Neural cell (in vitro differentiated cells): ENCODE results near the gene PALM3. TPM values are rescaled to one million over a fixed set of nuclear protein-coding genes. Genes with fewer than 3 reads are reported as not detected.

Experiments used
- H2AFZ ChIP-seq: fragments of 200-600, 300-800 bp; sonication (generic), shearing (Covaris generic); 2 replicates; pipeline ENCODE4 v1.6.0; 2014; ENCODE audit warnings: low read depth, mild to moderate bottlenecking, antibody characterized with exemption, low read length, moderate library complexity
- H3F3A ChIP-seq: fragments of 200-600 bp; shearing (Covaris generic); 2 replicates; pipeline ENCODE4 v1.6.1; 2016; ENCODE audit warnings: mild to moderate bottlenecking, moderate library complexity, mixed read lengths, antibody characterized with exemption, low read length; ENCODE audit not compliant: insufficient read depth, poor library complexity, severe bottlenecking
- H3K27ac ChIP-seq: fragments of 200-600, 300-800 bp; sonication (generic), shearing (Covaris generic); 2 replicates; pipeline ENCODE4 v1.5.1; 2014; ENCODE audit warnings: mild to moderate bottlenecking, low read length, moderate library complexity
- H3K27me3 ChIP-seq: fragments of 300-800, 200-600 bp; sonication (generic), shearing (Covaris generic); 2 replicates; pipeline ENCODE4 v1.6.0; 2014; ENCODE audit warnings: mild to moderate bottlenecking, low read depth, low read length, moderate library complexity; ENCODE audit not compliant: insufficient read depth
- H3K36me3 ChIP-seq: fragments of 300-800, 200-600 bp; sonication (generic), shearing (Covaris generic); 2 replicates; pipeline ENCODE4 v1.5.1; 2014; ENCODE audit warnings: mild to moderate bottlenecking, antibody characterized with exemption, low read length, moderate library complexity; ENCODE audit not compliant: insufficient read depth
- H3K4me2 ChIP-seq: fragments of 300-800, 200-600 bp; sonication (generic), shearing (Covaris generic); 2 replicates; pipeline ENCODE4 v1.6.0; 2014; ENCODE audit warnings: mild to moderate bottlenecking, low read length
- H3K4me3 ChIP-seq: fragments of 300-800, 200-600 bp; sonication (generic), shearing (Covaris generic); 2 replicates; pipeline ENCODE4 v1.5.1; 2014; ENCODE audit warnings: mild to moderate bottlenecking, low read length, moderate library complexity
- H3K79me2 ChIP-seq: fragments of 200-600 bp; shearing (Covaris generic); replicated peaks from 2 replicates; pipeline ENCODE4 v1.6.0; 2014; ENCODE audit warnings: mild to moderate bottlenecking, low read length, moderate library complexity; ENCODE audit not compliant: insufficient read depth
- H3K9ac ChIP-seq: fragments of 300-800, 200-600 bp; sonication (generic), shearing (Covaris generic); 2 replicates; pipeline ENCODE4 v1.6.1; 2016; ENCODE audit warnings: mild to moderate bottlenecking, low read length, mixed read lengths
- H3K9me2 ChIP-seq: fragments of 200-600 bp; shearing (Covaris generic); 2 replicates; pipeline ENCODE4 v1.6.1; 2016; ENCODE audit warnings: mild to moderate bottlenecking, low read length, mixed read lengths; ENCODE audit not compliant: insufficient read depth
- H3K9me3 ChIP-seq: fragments of 200-600, 300-800 bp; sonication (generic), shearing (Covaris generic); 2 replicates; pipeline ENCODE4 v1.6.1; 2016; ENCODE audit warnings: mild to moderate bottlenecking, mixed run types, low read length, moderate library complexity, mixed read lengths
- H4K20me1 ChIP-seq: fragments of 200-600 bp; shearing (Covaris generic); 2 replicates; pipeline ENCODE4 v1.6.1; 2016; ENCODE audit warnings: mild to moderate bottlenecking, mixed run types; ENCODE audit not compliant: insufficient read depth
- CTCF ChIP-seq: fragments of 450-650 bp; IDR thresholded peaks from 2 replicates; pipeline ENCODE4 v1.5.1; 2014; ENCODE audit warnings: antibody characterized with exemption, mild to moderate bottlenecking, moderate library complexity; ENCODE audit not compliant: poor library complexity, severe bottlenecking
- EP300 ChIP-seq: fragments of 450-650 bp; conservative IDR thresholded peaks from 2 replicates; pipeline ENCODE4 v1.6.1; 2014; ENCODE audit warnings: antibody characterized with exemption, mild to moderate bottlenecking, moderate library complexity; ENCODE audit not compliant: poor library complexity, severe bottlenecking
- EZH2 ChIP-seq: fragments of 200-600, 300-800 bp; shearing (Covaris generic), sonication (generic); IDR thresholded peaks from 2 replicates; pipeline ENCODE4 v1.6.1; 2014; ENCODE audit warnings: antibody characterized with exemption, low read length, borderline replicate concordance, mild to moderate bottlenecking; ENCODE audit not compliant: insufficient read depth, poor library complexity, severe bottlenecking
- MXI1 ChIP-seq: fragments of 450-650 bp; conservative IDR thresholded peaks from 2 replicates; pipeline ENCODE4 v1.6.1; 2014; ENCODE audit warnings: antibody characterized with exemption, mild to moderate bottlenecking; ENCODE audit not compliant: poor library complexity, severe bottlenecking
- POLR2AphosphoS5 ChIP-seq: IDR thresholded peaks from 2 replicates; pipeline ENCODE4 v1.6.1; 2012
- RAD21 ChIP-seq: fragments of 450-650 bp; conservative IDR thresholded peaks from 2 replicates; pipeline ENCODE4 v1.6.1; 2014; ENCODE audit warnings: antibody characterized with exemption, mild to moderate bottlenecking, moderate library complexity
- REST ChIP-seq: IDR thresholded peaks from 2 replicates; pipeline ENCODE4 v1.6.1; 2012; ENCODE audit warnings: borderline replicate concordance
- SMC3 ChIP-seq: fragments of 450-650 bp; conservative IDR thresholded peaks from 2 replicates; pipeline ENCODE4 v1.6.1; 2014; ENCODE audit warnings: antibody characterized with exemption, mild to moderate bottlenecking, moderate library complexity; ENCODE audit not compliant: poor library complexity
- TAF1 ChIP-seq: IDR thresholded peaks from 2 replicates; pipeline ENCODE4 v1.6.1; 2012; ENCODE audit warnings: low read depth
- polyA plus RNA-seq: library from polyadenylated mRNA; depleted of rRNA; stranded (reverse); fragments of >200 nt; gene quantifications from 2 replicates; pipeline ENCODE4 v1.2.3, GENCODE V29; 2014

PALM3 gene
- polyA plus RNA-seq, 1 donor from 2014 or later, result 0.33 TPM

GRCh38 chr19:14006085-14006765 is 55.7 kb downstream of the PALM3 start, which contains the start of gene RFX1:
RFX1 (minus strand) TSS chr19:14006320; CDS start chr19:13993843, 12,477 bp downstream.
- no peaks in the 10 kb centered on the region for H3K9me2 ChIP-seq
- peak within 1 kb of the TSS; percentile 95 for H3K9ac ChIP-seq
- no peaks in the 10 kb centered on the region for H3F3A ChIP-seq
- H3K9me3 ChIP-seq, result no peaks in the 10 kb centered on the region
- peak within 1 kb of the TSS; percentile 96 for H2AFZ ChIP-seq
- no peaks in the 10 kb centered on the region for H3K36me3 ChIP-seq
- peaks cover 12% of the 10 kb centered on the region for H3K79me2 ChIP-seq
- H3K4me2 ChIP-seq, result no peak within 1 kb of the TSS
- TF ChIP-seq MXI1, result peak; percentile 92
- TF ChIP-seq EZH2, result no peak
- peak; percentile 34 for TF ChIP-seq POLR2AphosphoS5
- TF ChIP-seq SMC3, result no peak
- TF ChIP-seq CTCF, result peak; percentile 59
- no peak for TF ChIP-seq TAF1
- TF ChIP-seq REST, result no peak
- peak; percentile 69 for TF ChIP-seq EP300
- TF ChIP-seq RAD21, result no peak
- H3K4me3 ChIP-seq, result peak within 1 kb of the TSS; percentile 74
- H3K27me3 ChIP-seq, result no peaks in the 10 kb centered on the region
- peak within 1 kb of the TSS; percentile 98 for H3K27ac ChIP-seq
- no peaks in the 10 kb centered on the region for H4K20me1 ChIP-seq

- TF ChIP-seq EZH2 (no peak), RAD21 (no peak), EP300 (no peak), REST (no peak), TAF1 (no peak), SMC3 (no peak), POLR2AphosphoS5 (no peak), CTCF (no peak), MXI1 (no peak)
- Histone ChIP-seq H2AFZ (peak overlapping the region; percentile 65), H4K20me1 (no peaks in the 10 kb centered on the region), H3K79me2 (peaks cover 19% of the 10 kb centered on the region), H3K36me3 (no peaks in the 10 kb centered on the region), H3K4me2 (no peak overlapping the region), H3K27me3 (no peaks in the 10 kb centered on the region), H3K9me2 (no peaks in the 10 kb centered on the region), H3K27ac (peak overlapping the region; percentile 98), H3F3A (no peaks in the 10 kb centered on the region), H3K4me3 (peak overlapping the region; percentile 74), H3K9me3 (no peaks in the 10 kb centered on the region), H3K9ac (peak overlapping the region; percentile 95)
Observed at GRCh38 chr19:14005349-14006084, 56.4 kb downstream of the PALM3 start.
